ENCODE results near the gene ADGRD1.

- TF ChIP-seq EZH2phosphoT487 (IDR thresholded peaks at IDR 0.05; ENCODE audit: borderline replicate concordance, low read depth) (no peak), CTCF (IDR thresholded peaks at IDR 0.05) (no peak), POLR2AphosphoS5 (IDR thresholded peaks at IDR 0.05; ENCODE audit: low read depth, low read length) (no peak), TCF12 (IDR thresholded peaks at IDR 0.05) (no peak), MAX (IDR thresholded peaks at IDR 0.05; ENCODE audit: low read depth) (no peak), SMC3 (IDR thresholded peaks at IDR 0.05; ENCODE audit: low read depth, low read length) (no peak), NFIC (IDR thresholded peaks at IDR 0.05; ENCODE audit: borderline replicate concordance) (no peak), TAF1 (IDR thresholded peaks at IDR 0.05; ENCODE audit: borderline replicate concordance, low read depth, low read length) (no peak), USF1 (IDR thresholded peaks at IDR 0.05; ENCODE audit: borderline replicate concordance, low read depth) (no peak), MEF2A (IDR thresholded peaks at IDR 0.05; ENCODE audit: borderline replicate concordance, low read depth) (no peak)
Measured at GRCh38 chr12:131153016-131153415, 199.3 kb downstream of the ADGRD1 start.

Measured in SK-N-SH (cell line).